Measurements from ENCODE around the gene C9orf85.

Gene C9orf85

GRCh38 chr9:71916834-71917534 is 5.5 kb downstream of the C9orf85 start:
- no peak for TF ChIP-seq CTCF (IDR thresholded peaks at IDR 0.05; ENCODE audit: low read depth, low read length)
- DNase-seq (ENCODE audit: low read depth in 2 of 2), result no peak
- H3K4me3 ChIP-seq (replicated peaks in 1 of 2; ENCODE audit: low read depth in 2 of 2, low read length in 2 of 2), result no peak overlapping the region

GRCh38 chr9:71918419-71918818 is 7.0 kb downstream of the C9orf85 start:
- no peak for DNase-seq (ENCODE audit: low read depth in 2 of 2)
- no peak for TF ChIP-seq CTCF (IDR thresholded peaks at IDR 0.05; ENCODE audit: low read depth, low read length)
- no peak overlapping the region for H3K4me3 ChIP-seq (replicated peaks in 1 of 2; ENCODE audit: low read depth in 2 of 2, low read length in 2 of 2)

GRCh38 chr9:71920456-71921189 is 9.2 kb downstream of the C9orf85 start:
- TF ChIP-seq CTCF (IDR thresholded peaks at IDR 0.05; ENCODE audit: low read depth, low read length), result no peak

GRCh38 chr9:71921190-71921814 is 9.9 kb downstream of the C9orf85 start:
- DNase-seq (ENCODE audit: low read depth in 2 of 2), result no peak
- TF ChIP-seq CTCF (IDR thresholded peaks at IDR 0.05; ENCODE audit: low read depth, low read length), result no peak
- no peak overlapping the region for H3K4me3 ChIP-seq (replicated peaks in 1 of 2; ENCODE audit: low read depth in 2 of 2, low read length in 2 of 2)

More at GRCh38 chr9:71920456-71921189, 9.2 kb downstream of the C9orf85 start:
- no peak for DNase-seq (ENCODE audit: low read depth in 2 of 2)
- no peak overlapping the region for H3K4me3 ChIP-seq (replicated peaks in 1 of 2; ENCODE audit: low read depth in 2 of 2, low read length in 2 of 2)

GRCh38 chr9:71924576-71924975 is 13.1 kb downstream of the C9orf85 start:
- H3K4me3 ChIP-seq (replicated peaks in 1 of 2; ENCODE audit: low read depth in 2 of 2, low read length in 2 of 2), result no peak overlapping the region
- DNase-seq (ENCODE audit: low read depth in 2 of 2), result no peak
- no peak for TF ChIP-seq CTCF (IDR thresholded peaks at IDR 0.05; ENCODE audit: low read depth, low read length)

- TF ChIP-seq CTCF (IDR thresholded peaks at IDR 0.05; ENCODE audit: low read depth, low read length), result no peak
- DNase-seq (ENCODE audit: low read depth in 2 of 2), result no peak
- no peak overlapping the region for H3K4me3 ChIP-seq (replicated peaks in 1 of 2; ENCODE audit: low read depth in 2 of 2, low read length in 2 of 2)
Measured at GRCh38 chr9:71925834-71926233, 14.4 kb downstream of the C9orf85 start.

All from cardiac fibroblast (primary cell).